Epidermal melanocyte (primary cell): Measurements from ENCODE around the gene LAMTOR4.
A peak's percentile ranks its signal among the peaks of the same experiment; 100 is the strongest.

ENCODE experiments used
- DNase-seq: peaks from one replicate; pipeline ENCODE4 v3.0.0; 2011; ENCODE audit warnings: low spot score; ENCODE audit not compliant: insufficient read length

LAMTOR4 gene

GRCh38 chr7:100152937-100153666 lies 4.4 kb downstream of the LAMTOR4 start:
- DNase-seq, result no peak

- DNase-seq, result no peak
These were observed 5.2 kb downstream of the LAMTOR4 start for GRCh38 chr7:100153708-100154535.

- DNase-seq, result no peak
These were observed 6.2 kb downstream of the LAMTOR4 start for GRCh38 chr7:100154651-100155491.

- DNase-seq, result no peak
These were observed 7.0 kb downstream of the LAMTOR4 start for GRCh38 chr7:100155553-100156317.

GRCh38 chr7:100156331-100157068 lies 7.8 kb downstream of the LAMTOR4 start:
- DNase-seq, result no peak

- DNase-seq, result no peak
These were observed 8.3 kb downstream of the LAMTOR4 start for GRCh38 chr7:100157069-100157333.

- DNase-seq, result no peak
These were observed 8.9 kb downstream of the LAMTOR4 start for GRCh38 chr7:100157334-100158228.

GRCh38 chr7:100158229-100159098 lies 9.7 kb downstream of the LAMTOR4 start, which contains the start of gene TRAPPC14:
TSS of gene TRAPPC14 (minus strand) at chr7:100158723. CDS start at chr7:100158499, 224 bp downstream.
- peak; percentile 99 for DNase-seq

- no peak for DNase-seq
These were observed 10.4 kb downstream of the LAMTOR4 start for GRCh38 chr7:100159099-100159623.

GRCh38 chr7:100160067-100160466 lies 11.3 kb downstream of the LAMTOR4 start:
- DNase-seq, result no peak

GRCh38 chr7:100163006-100163531 lies 14.4 kb downstream of the LAMTOR4 start:
- DNase-seq, result no peak

- no peak for DNase-seq
These were observed 15.2 kb downstream of the LAMTOR4 start for GRCh38 chr7:100163871-100164270.

GRCh38 chr7:100166317-100166940 lies 17.7 kb downstream of the LAMTOR4 start:
- DNase-seq, result no peak

- DNase-seq, result no peak
These were observed 18.5 kb downstream of the LAMTOR4 start for GRCh38 chr7:100166970-100167911.

- no peak for DNase-seq
These were observed 19.2 kb downstream of the LAMTOR4 start for GRCh38 chr7:100167912-100168323.

GRCh38 chr7:100169147-100169850 lies 20.6 kb downstream of the LAMTOR4 start:
- DNase-seq, result no peak
